Hematopoietic multipotent progenitor cell treated with erythropoietin and hydrocortisone succinate and interleukin-3 and kit ligand, for 4 days (in vitro differentiated cells): ENCODE data around the gene TRIM71.
"Not testable (repeated sequence)": the region's sequence is repeated elsewhere in the genome, so short reads cannot be mapped to it uniquely, and the experiment has no call there.

Experiments used
- DNase-seq: peaks from one replicate; pipeline ENCODE4 v3.0.0-alpha.2; 2015

The TRIM71 gene

DNA sequence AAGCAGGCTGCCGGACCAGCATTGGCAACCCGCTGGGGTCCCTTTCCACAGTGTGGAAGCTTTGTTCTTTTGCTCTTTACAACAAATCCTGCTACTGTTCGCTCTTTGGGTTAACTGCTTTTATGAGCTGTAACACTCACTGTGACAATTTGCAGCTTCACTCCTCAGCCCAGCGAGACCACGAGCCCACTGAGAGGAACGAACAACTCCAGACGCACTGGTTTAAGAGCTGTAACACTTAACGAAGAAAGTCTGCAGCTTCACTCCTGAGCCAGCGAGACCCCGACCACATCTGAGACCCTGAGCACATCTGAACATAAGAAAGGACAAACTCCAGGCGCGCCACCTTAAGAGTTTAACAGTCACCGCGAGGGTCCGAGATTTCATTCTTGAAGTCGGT lies 122.9 kb downstream of the TRIM71 start:
- no peak for DNase-seq

DNA sequence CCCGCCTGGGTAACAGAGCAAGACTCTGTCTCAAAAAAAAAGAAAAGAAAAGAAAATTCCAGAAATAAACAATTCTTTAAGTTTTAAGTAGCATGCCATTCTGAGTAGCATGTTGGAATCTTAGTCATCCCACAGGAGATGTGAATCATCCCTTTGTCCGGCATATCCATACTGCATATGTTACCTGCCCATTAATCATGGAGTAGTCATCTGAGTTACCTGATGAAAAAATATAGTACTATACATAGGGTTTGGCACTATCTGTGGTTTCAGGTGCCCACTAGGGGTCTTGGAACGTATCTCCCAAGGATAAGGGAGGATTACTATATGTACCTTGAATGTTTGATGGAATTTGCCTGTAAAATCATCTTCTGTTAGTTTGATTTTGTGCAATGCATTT lies 127.3 kb downstream of the TRIM71 start:
- DNase-seq = no peak

DNA sequence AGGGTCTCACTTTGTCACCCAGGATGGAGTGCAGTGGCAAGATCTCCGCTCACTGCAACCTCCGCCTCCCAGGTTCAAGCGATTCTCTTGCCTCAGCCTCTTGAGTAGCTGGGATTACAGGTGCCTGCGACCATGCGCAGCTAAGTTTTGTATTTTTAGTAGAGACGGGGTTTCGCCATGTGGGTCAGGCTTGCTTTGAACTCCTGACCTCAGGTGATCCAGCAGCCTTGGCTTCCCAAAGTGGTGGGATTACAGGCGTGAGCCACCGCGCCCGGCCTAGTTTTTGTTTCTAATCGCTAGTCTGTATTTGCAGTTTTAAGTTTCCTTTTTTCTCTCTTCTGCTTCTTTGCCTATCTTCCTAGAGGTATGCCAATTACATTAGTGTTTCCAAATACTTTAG lies 127.8 kb downstream of the TRIM71 start:
- not testable (repeated sequence) for DNase-seq

DNA sequence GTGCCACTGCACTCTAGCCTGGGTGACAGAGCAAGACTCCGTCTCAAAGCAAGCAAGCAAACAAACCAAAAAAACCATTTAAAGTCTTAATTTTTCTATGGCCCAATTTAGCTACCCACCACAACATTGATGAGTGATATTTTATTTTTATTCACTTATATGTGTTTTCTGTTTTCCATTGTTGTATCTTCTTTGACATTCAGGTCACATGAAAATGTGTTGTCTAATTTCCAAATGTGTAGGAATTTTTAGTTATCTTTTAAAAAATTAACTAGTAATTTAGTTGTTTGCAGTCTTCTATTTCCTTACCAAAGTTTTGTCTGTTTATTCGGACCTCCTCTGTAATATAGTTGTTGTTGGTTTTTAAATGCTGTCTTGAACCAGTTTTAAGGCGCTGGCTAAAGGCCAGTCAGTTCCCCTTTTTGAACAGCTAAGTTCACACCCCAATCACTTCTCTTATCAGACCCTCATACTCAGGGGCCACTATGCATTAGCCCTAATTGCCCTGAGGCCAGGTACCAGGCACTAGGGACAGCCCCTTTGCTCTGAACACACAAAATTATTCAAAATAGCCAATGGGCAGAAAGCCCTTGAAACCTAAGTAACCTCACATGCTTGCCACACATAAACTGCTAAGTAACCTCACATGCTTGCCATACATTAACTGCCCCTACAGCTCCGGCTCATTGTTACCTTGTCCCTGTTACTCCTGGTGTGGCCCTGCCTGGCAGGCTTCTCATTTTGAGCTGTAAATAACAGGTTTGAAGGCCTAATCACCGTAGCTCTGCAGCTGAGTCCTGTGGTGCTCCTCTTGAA lies 129.4 kb downstream of the TRIM71 start:
- DNase-seq = peak; percentile 60
